H1 (cell line): ENCODE measurements around the gene MED16. TPM values are rescaled to one million over a fixed set of nuclear protein-coding genes. Genes with fewer than 3 reads are reported as not detected.
"Not testable (repeated sequence)": the region's sequence is repeated elsewhere in the genome, so short reads cannot be mapped to it uniquely, and the experiment has no call there.

Source experiments
- CTCF ChIA-PET: fragments of 300-600 bp; sonication (Branson Sonifier 250); formaldehyde crosslinking; loops from one replicate; lab custom pipeline; 2021; ENCODE audit not compliant: partially characterized antibody; lab: Charles Lee
- POLR2A ChIA-PET: fragments of 300-600 bp; sonication (Branson Sonifier 250); formaldehyde crosslinking; loops from one replicate; lab custom pipeline; 2021; ENCODE audit warnings: inconsistent platforms; ENCODE audit not compliant: partially characterized antibody; lab: Charles Lee
- DNase-seq, 2 experiments: peaks; one replicate each; pipeline versions ENCODE4 v3.0.0 to v3.0.0-alpha.2; 2010 to 2022; ENCODE audit warnings: low spot score in 2 of 2, low read depth in 1 of 2, mixed read lengths in 1 of 2
- FAIRE-seq: peaks from 2 replicates; lab custom pipeline; 2011; peaks lifted over from hg19 to GRCh38; lab: Jason Lieb, UNC
- H2AFZ ChIP-seq: 2 replicates; pipeline ENCODE4 v1.8.1; 2012; ENCODE audit warnings: low read length, inconsistent platforms
- H2AK5ac ChIP-seq: 2 replicates; pipeline ENCODE4 v1.6.1; 2013; ENCODE audit warnings: low read depth, low read length
- H2BK120ac ChIP-seq: replicated peaks from 2 replicates; pipeline ENCODE3; 2013; ENCODE audit warnings: low read depth, low read length, inconsistent platforms
- H2BK12ac ChIP-seq: 2 replicates; pipeline ENCODE4 v1.6.1; 2013; ENCODE audit warnings: low read depth, low read length
- H2BK15ac ChIP-seq: 2 replicates; pipeline ENCODE4 v1.6.1; 2013; ENCODE audit warnings: low read length
- H2BK20ac ChIP-seq: 2 replicates; pipeline ENCODE4 v1.6.1; 2013; ENCODE audit warnings: low read length
- H2BK5ac ChIP-seq: 2 replicates; pipeline ENCODE4 v1.6.1; 2013; ENCODE audit warnings: low read depth, low read length
- H3K14ac ChIP-seq: 2 replicates; pipeline ENCODE4 v1.6.1; 2013; ENCODE audit warnings: inconsistent platforms; ENCODE audit not compliant: insufficient read length
- H3K18ac ChIP-seq: 2 replicates; pipeline ENCODE4 v1.6.1; 2013; ENCODE audit warnings: low read length; ENCODE audit errors: extremely low read depth
- H3K23ac ChIP-seq: 2 replicates; pipeline ENCODE4 v1.6.1; 2013; ENCODE audit warnings: inconsistent platforms; ENCODE audit not compliant: insufficient read length
- H3K23me2 ChIP-seq: 2 replicates; pipeline ENCODE4 v1.6.1; 2013; ENCODE audit warnings: low read depth, low read length
- H3K27ac ChIP-seq: 2 replicates; pipeline ENCODE4 v1.6.1; 2011; ENCODE audit warnings: low read depth, low read length, inconsistent platforms
- H3K27me3 ChIP-seq, 4 experiments: replicated peaks in 1 of 4; 1 replicate in 1 of 4; 2 replicates in 3 of 4; pipeline versions ENCODE4 v1.6.1 to v1.8.1; 2011 to 2013; ENCODE audit warnings: low read length in 3 of 4, mild to moderate bottlenecking in 3 of 4, inconsistent platforms in 2 of 4, mixed read lengths in 2 of 4, moderate library complexity in 1 of 4; ENCODE audit not compliant: control insufficient read depth in 3 of 4, insufficient read depth in 3 of 4; ENCODE audit errors: extremely low read depth in 1 of 4
- H3K36me3 ChIP-seq, 4 experiments: 2 replicates each; pipeline versions ENCODE4 v1.6.1 to v1.8.1; 2011 to 2013; ENCODE audit warnings: mild to moderate bottlenecking in 4 of 4, low read length in 3 of 4, moderate library complexity in 2 of 4, control low read depth in 1 of 4, inconsistent platforms in 1 of 4; ENCODE audit not compliant: insufficient read depth in 4 of 4, control insufficient read depth in 2 of 4
- H3K4ac ChIP-seq: replicated peaks from 2 replicates; pipeline ENCODE3; 2013; ENCODE audit warnings: low read length, low read depth, mixed read lengths, inconsistent platforms; ENCODE audit not compliant: insufficient read length
- H3K4me1 ChIP-seq, 4 experiments: replicated peaks in 1 of 4; 1 replicate in 1 of 4; 2 replicates in 3 of 4; pipeline versions ENCODE4 v1.6.1 to v1.8.1; 2011 to 2013; ENCODE audit warnings: low read length in 3 of 4, inconsistent platforms in 2 of 4, mixed read lengths in 1 of 4; ENCODE audit not compliant: insufficient read depth in 4 of 4, control insufficient read depth in 3 of 4
- H3K4me2 ChIP-seq, 2 experiments: 2 replicates each; pipeline versions ENCODE4 v1.6.1 to v1.8.1; 2011 to 2013; ENCODE audit warnings: low read depth in 2 of 2, low read length in 2 of 2, control low read depth in 1 of 2, inconsistent platforms in 1 of 2, mild to moderate bottlenecking in 1 of 2; ENCODE audit not compliant: insufficient read depth in 1 of 2
- H3K4me3 ChIP-seq, 4 experiments: fragments of 200-600, 300-600 bp in 1 of 4; sonication (generic), shearing (Covaris generic), sonication (Bioruptor Twin) in 1 of 4; 2 replicates each; pipeline versions ENCODE4 v1.5.1 to v1.8.1; 2011 to 2016; ENCODE audit warnings: low read length in 4 of 4, low read depth in 3 of 4, control low read depth in 2 of 4, inconsistent platforms in 2 of 4, mild to moderate bottlenecking in 2 of 4, mixed read lengths in 1 of 4, moderate library complexity in 1 of 4; ENCODE audit not compliant: insufficient read depth in 2 of 4; ENCODE audit errors: extremely low read depth in 1 of 4
- H3K56ac ChIP-seq: replicated peaks from 2 replicates; pipeline ENCODE3; 2013; ENCODE audit warnings: low read depth, mild to moderate bottlenecking, mixed read lengths, low read length, inconsistent platforms; ENCODE audit not compliant: insufficient read length
- H3K79me1 ChIP-seq: 2 replicates; pipeline ENCODE4 v1.6.1; 2013; ENCODE audit warnings: low read depth, low read length, control low read depth
- H3K79me2 ChIP-seq, 2 experiments: 2 replicates each; pipeline versions ENCODE4 v1.6.1 to v1.8.1; 2012 to 2013; ENCODE audit warnings: low read length in 2 of 2, mild to moderate bottlenecking in 2 of 2, inconsistent platforms in 1 of 2; ENCODE audit not compliant: insufficient read depth in 2 of 2, control insufficient read depth in 1 of 2
- H3K9ac ChIP-seq, 4 experiments: replicated peaks in 1 of 4; 1 replicate in 1 of 4; 2 replicates in 3 of 4; pipeline versions ENCODE4 v1.6.1 to v1.8.1; 2011 to 2013; ENCODE audit warnings: low read depth in 3 of 4, low read length in 3 of 4, control low read depth in 2 of 4, mild to moderate bottlenecking in 2 of 4, moderate library complexity in 2 of 4, inconsistent platforms in 1 of 4; ENCODE audit errors: extremely low read depth in 1 of 4
- H3K9me3 ChIP-seq, 2 experiments: 2 replicates each; pipeline versions ENCODE4 v1.6.1 to v1.8.1; 2012 to 2013; ENCODE audit warnings: mild to moderate bottlenecking in 2 of 2, moderate library complexity in 2 of 2, control low read depth in 1 of 2, inconsistent platforms in 1 of 2, low read depth in 1 of 2, low read length in 1 of 2, mixed read lengths in 1 of 2; ENCODE audit not compliant: insufficient read depth in 2 of 2
- H4K20me1 ChIP-seq, 2 experiments: replicated peaks in 1 of 2; 2 replicates each; pipeline versions ENCODE3 to v1.8.1; 2011 to 2013; ENCODE audit warnings: inconsistent platforms in 2 of 2, low read length in 2 of 2, mild to moderate bottlenecking in 1 of 2; ENCODE audit not compliant: insufficient read depth in 2 of 2, control insufficient read depth in 1 of 2
- H4K5ac ChIP-seq: 2 replicates; pipeline ENCODE4 v1.6.1; 2013; ENCODE audit warnings: low read length, low read depth, mixed read lengths, inconsistent platforms; ENCODE audit not compliant: insufficient read length
- H4K8ac ChIP-seq: 2 replicates; pipeline ENCODE4 v1.8.0; 2013; ENCODE audit warnings: mild to moderate bottlenecking, moderate library complexity, low read length, inconsistent platforms; ENCODE audit not compliant: insufficient read depth; ENCODE audit errors: extremely low read depth
- H4K91ac ChIP-seq: replicated peaks from 2 replicates; pipeline ENCODE3; 2013; ENCODE audit warnings: low read length, mixed read lengths, inconsistent platforms; ENCODE audit not compliant: insufficient read length
- WGBS, 2 experiments: shearing (Covaris generic) in 1 of 2; methylation state at CpG; one replicate each; pipeline versions ENCODE4 v1.1.6 to v1.1.7; 2013 to 2015; ENCODE audit warnings: low lambda C conversion rate in 2 of 2, mixed read lengths in 2 of 2, inconsistent platforms in 1 of 2, low coverage in 1 of 2, missing lambda C conversion rate in 1 of 2; ENCODE audit not compliant: insufficient replicate concordance in 2 of 2, insufficient coverage in 1 of 2, insufficient read length in 1 of 2; ENCODE audit errors: extremely low coverage in 1 of 2, missing lambda C conversion rate in 1 of 2; 5-methylcytosine and 5-hydroxymethylcytosine counted together
- polyA plus RNA-seq, 7 experiments: library from polyadenylated mRNA; depleted of rRNA in 3 of 7; stranded (reverse) in 5 of 7; unstranded in 2 of 7; fragments of >200 nt in 5 of 7; fragments of 200-250 nt in 2 of 7; gene quantifications; 1 replicate in 5 of 7; 2 replicates in 1 of 7; 4 replicates in 1 of 7; pipeline versions ENCODE4 v1.2.1 to v1.2.3, GENCODE V29; 2011 to 2013; ENCODE audit warnings: missing spikeins in 2 of 7, mixed read lengths in 2 of 7
- total RNA-seq: library from RNA; stranded (reverse); fragmentation: NEBNext Ultra II Directional; extraction: Animal tissue kit (Norgen Biotek cat#: 25700); gene quantifications from 2 replicates; pipeline ENCODE4 v1.2.1, GENCODE V29; 2021

MED16 gene
- total and polyA plus RNA-seq, 2 of the 8 experiments (the other 6 are each of a cell fraction or from before 2014, with no cell fraction given), result 51.0 to 67.2 TPM

DNA sequence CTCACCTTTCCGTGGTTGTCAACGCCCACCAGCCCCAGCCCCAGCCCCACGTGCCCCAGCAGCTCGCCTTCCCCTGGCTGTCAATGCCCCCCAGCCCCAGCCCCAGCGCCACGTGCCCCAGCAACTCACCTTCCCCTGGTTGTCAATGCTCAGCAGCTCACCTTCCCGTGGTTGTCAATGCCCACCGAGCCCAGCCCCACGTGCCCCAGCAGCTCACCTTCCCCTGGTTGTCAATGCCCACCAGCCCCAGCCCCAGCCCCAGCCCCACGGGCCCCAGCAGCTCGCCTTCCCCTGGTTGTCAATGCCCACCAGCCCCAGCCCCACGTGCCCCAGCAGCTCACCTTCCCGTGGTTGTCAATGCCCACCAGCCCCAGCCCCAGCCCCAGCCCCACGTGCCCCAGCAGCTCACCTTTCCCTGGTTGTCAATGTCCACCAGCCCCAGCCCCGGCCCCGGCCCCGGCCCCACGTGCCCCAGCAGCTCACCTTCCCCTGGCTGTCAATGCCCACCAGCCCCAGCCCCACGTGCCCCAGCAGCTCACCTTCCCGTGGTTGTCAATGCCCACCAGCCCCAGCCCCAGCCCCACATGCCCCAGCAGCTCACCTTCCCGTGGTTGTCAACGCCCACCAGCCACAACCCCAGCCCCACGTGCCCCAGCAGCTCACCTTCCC is 14.9 kb downstream of the MED16 start:
- H4K20me1 ChIP-seq, H3K23me2 ChIP-seq, H3K18ac ChIP-seq, H3K4me2 ChIP-seq, H2AK5ac ChIP-seq, H3K23ac ChIP-seq, H4K91ac ChIP-seq, H4K5ac ChIP-seq, H3K27ac ChIP-seq, H2BK5ac ChIP-seq, H3K9ac ChIP-seq, H2AFZ ChIP-seq, H3K14ac ChIP-seq, H4K8ac ChIP-seq, H2BK120ac ChIP-seq, H3K9me3 ChIP-seq, H3K4ac ChIP-seq, FAIRE-seq, DNase-seq, H2BK15ac ChIP-seq, H2BK20ac ChIP-seq, H3K79me1 ChIP-seq, H3K56ac ChIP-seq, H2BK12ac ChIP-seq, H3K79me2 ChIP-seq, H3K27me3 ChIP-seq, H3K4me1 ChIP-seq, H3K4me3 ChIP-seq: not testable (repeated sequence)
- H3K36me3 ChIP-seq, result peaks cover 0 to 16% (median 4%) of the 10 kb centered on the region in 4 experiments; a peak in 5 of 8 replicates
- 93% methylated on average over 6 of the region's 23 CpGs; no CpG with 5 or more reads in 1 of the 2 experiments for WGBS, 2 experiments
- ChIA-PET CTCF (interaction anchor here (0.6 to 3.2 kb wide), 5 partner anchors 10 to 272 kb away, joined by 3 to 12 read pairs (median 3); no protein-coding TSS in a partner anchor), POLR2A (interaction anchor here (1.2 to 11.5 kb wide), 2 partner anchors 12 to 149 kb away, joined by 4 to 82 read pairs; partner anchors contain the start of genes MED16 and RNU6-9)
